ENCODE measurements around the gene EHF.

The EHF gene

DNA sequence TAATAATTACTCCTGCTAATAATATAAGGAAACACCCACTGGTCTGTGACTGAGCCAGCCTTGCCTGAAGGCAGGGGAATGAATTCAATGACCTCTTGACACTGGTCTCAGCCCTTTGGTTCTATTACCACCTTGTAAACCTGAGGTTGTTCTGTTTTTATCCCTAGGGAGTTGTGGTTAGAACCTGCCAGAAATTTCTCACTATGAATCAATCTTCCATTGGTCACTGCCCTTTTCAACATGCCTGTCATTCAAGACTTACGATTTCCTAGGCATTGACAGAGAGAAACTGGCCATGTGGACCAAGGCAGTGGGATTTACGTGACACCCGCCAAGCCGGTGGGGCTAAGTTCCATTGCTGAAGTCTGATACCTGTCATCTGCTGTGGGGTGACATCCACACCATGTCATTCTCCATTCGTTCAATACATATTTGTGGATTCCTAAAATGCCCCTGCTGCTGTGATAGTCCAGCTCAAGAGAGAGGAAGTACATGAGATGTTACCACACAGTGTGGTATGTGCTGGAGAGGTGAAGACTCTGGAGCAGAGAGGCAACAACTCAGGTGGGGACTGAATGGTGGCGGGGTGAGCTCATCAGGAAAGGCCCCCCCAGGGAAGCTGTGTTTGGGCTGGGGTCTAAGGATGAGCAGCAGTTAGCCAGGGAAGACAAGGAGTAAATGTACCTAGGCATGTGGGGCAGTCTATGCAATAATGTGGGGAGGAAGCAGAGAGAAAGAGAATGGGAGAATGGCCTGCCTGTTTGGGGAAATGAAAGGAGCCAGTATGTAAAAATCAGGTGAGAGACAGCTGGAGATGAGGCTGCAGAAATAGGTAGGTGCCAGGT is 15.2 kb upstream of the EHF start:
- DNase-seq (ENCODE audit: low read depth), result no peak
- TF ChIP-seq, protein P1, sequence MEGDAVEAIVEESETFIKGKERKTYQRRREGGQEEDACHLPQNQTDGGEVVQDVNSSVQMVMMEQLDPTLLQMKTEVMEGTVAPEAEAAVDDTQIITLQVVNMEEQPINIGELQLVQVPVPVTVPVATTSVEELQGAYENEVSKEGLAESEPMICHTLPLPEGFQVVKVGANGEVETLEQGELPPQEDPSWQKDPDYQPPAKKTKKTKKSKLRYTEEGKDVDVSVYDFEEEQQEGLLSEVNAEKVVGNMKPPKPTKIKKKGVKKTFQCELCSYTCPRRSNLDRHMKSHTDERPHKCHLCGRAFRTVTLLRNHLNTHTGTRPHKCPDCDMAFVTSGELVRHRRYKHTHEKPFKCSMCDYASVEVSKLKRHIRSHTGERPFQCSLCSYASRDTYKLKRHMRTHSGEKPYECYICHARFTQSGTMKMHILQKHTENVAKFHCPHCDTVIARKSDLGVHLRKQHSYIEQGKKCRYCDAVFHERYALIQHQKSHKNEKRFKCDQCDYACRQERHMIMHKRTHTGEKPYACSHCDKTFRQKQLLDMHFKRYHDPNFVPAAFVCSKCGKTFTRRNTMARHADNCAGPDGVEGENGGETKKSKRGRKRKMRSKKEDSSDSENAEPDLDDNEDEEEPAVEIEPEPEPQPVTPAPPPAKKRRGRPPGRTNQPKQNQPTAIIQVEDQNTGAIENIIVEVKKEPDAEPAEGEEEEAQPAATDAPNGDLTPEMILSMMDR (conservative IDR thresholded peaks at IDR 0.05; ENCODE audit: control insufficient read depth, insufficient read depth, low read depth, low read length), result no peak
- no peak overlapping the region for H3K4me3 ChIP-seq (ENCODE audit: control insufficient read depth, low read depth, low read length)

DNA sequence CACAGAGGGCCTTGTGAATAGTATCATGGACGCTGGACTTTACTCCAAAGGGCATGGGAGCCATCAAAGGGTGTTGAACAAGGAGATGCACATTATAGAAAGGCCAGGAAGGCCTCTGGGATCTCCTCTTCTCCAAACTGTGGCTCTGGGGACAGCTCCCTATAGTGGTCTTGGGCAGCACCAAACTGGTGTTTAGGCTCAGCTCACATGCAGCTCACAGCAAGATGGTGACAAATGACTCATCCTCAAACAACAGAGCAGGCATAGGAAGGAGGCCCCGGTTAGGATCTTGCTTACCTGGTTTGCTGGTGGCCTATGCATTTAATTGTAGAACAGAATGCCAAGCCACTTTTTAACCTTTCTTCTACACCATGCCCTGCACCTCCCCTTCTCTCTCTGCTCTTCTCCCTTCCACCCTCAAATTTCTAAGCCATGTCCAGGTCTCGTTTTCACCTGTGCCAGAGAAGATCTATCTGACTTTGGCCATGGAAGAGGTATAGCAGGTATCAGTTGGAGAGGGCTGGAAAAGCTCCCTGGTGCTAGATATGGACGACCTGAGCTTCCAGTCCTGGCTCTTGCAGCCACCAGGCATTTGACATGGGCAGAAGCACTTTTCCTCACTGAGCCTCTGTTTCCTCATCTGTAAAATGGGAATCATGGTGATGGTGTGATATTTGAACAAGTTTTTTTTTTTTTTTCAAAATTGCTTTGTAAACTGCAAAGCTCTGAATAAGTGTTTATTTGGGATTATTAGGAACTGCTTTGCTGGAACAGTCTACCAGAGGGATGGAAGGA is 14.4 kb upstream of the EHF start:
- no peak overlapping the region for H3K4me3 ChIP-seq (ENCODE audit: control insufficient read depth, low read depth, low read length)
- TF ChIP-seq, protein P1 (conservative IDR thresholded peaks at IDR 0.05; ENCODE audit: control insufficient read depth, insufficient read depth, low read depth, low read length), result no peak
- no peak for DNase-seq (ENCODE audit: low read depth)

DNA sequence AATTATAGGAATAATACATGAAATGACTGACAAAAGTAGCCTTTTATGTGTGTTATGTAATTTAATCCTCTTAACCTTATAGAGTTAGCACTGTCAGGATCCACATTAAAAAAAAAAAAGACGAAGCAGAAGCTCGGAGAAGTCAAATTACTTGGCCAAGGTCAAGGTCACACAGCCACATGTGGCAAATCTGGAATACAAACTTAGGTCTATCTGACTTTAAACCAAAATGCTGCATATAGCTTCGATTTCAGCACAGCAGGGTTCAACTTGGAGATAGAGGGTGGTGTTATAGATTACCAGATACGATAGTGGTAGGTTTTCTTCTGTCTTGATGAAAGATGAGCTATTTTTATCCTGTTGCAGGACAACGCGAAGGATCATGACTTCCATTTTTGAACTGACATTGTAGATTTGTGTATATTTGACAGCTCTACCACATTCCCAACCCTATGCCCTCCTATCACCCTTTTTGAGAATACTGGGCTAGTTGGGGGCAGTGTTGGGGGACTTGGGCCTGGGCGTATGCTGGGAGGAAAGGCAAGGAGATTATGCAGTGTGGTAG is 11.6 kb upstream of the EHF start:
- no peak for DNase-seq (ENCODE audit: low read depth)
- no peak overlapping the region for H3K4me3 ChIP-seq (ENCODE audit: control insufficient read depth, low read depth, low read length)
- TF ChIP-seq, protein P1 (conservative IDR thresholded peaks at IDR 0.05; ENCODE audit: control insufficient read depth, insufficient read depth, low read depth, low read length), result no peak

DNA sequence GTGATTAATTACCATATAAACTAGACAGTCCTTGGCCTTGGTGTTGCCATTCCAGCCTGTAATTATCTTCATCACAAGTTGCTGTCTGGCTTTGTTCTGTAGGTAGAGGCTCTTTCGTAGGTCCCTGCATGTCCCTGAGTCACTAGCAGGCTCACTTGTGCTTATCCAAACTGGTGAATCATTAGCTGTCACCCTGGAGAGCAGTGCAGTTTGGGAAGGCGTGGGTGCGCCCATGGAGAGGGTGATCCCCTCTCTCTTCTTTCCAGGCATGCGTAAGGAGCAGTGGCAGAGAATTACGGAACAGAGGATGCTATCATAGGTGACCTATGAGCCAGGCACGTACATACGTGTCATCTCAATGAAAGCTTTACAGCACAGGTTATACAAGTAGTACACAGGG is 11.0 kb upstream of the EHF start:
- TF ChIP-seq, protein P1 (conservative IDR thresholded peaks at IDR 0.05; ENCODE audit: control insufficient read depth, insufficient read depth, low read depth, low read length), result no peak
- H3K4me3 ChIP-seq (ENCODE audit: control insufficient read depth, low read depth, low read length), result no peak overlapping the region
- no peak for DNase-seq (ENCODE audit: low read depth)

DNA sequence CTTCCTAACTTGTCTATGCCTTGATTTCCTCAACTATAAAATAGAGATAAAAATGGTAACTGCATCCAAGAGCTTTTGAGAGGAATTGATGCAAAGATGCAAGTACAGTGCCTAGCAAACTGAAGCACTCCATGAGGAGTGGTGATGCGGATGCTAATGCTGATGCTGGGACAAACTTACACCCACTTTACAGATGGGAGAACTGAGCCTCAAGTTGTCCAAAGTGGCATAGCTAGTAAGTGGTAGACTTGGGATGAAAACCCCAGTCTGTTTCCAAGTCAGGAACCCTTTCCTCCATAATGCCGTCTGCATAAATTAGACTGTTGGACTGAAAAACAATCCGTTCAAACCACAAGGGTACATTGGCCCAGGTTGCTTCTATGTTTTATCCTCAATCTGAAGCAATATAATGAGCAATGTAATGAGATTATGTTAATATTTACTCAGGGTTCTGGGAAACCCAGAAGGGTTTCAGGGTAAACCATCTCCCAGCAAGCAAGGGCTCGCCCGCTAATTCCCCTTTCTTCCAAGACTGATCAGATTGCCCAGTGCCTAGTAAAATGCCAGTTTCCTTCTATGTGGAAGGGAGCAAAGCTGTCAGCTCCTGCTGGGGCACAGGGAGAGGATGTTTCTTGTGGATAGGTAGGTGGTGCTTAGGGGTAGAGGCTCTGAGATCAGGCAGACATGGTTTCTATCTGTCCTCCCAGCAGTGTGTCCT is 10.4 kb upstream of the EHF start:
- TF ChIP-seq, protein P1 (conservative IDR thresholded peaks at IDR 0.05; ENCODE audit: control insufficient read depth, insufficient read depth, low read depth, low read length), result no peak
- no peak for DNase-seq (ENCODE audit: low read depth)
- no peak overlapping the region for H3K4me3 ChIP-seq (ENCODE audit: control insufficient read depth, low read depth, low read length)

DNA sequence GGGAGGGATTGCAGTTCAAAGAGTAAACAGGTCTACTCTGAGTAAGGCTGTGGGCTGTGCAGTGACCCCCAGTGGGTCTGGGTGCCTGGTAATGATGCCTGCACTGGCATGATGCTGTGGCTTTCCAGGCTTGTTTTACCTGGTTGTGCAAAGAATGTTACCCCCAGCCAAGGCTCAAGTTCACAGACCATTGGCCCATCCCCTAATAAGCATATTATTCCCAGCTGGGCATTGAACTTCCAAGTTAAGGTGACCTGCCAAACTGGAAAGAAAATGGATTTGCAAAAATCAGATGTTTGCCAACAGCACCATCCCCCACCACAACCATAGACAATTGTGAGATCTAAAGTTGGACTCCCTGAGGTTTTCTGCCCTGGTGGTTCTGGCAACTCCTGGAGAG is 7.9 kb upstream of the EHF start:
- TF ChIP-seq, protein P1 (conservative IDR thresholded peaks at IDR 0.05; ENCODE audit: control insufficient read depth, insufficient read depth, low read depth, low read length), result no peak
- H3K4me3 ChIP-seq (ENCODE audit: control insufficient read depth, low read depth, low read length), result no peak overlapping the region
- no peak for DNase-seq (ENCODE audit: low read depth)

Measured in fibroblast of mammary gland (primary cell).